Coronary artery (tissue), 2 donors: ENCODE measurements around the gene JAG1.

Experiments
- DNase-seq: peaks from one replicate; pipeline ENCODE4 v3.0.0-alpha.2; 2017; ENCODE audit warnings: low spot score
- H3K27ac ChIP-seq, 2 donors: fragments of 200-600 bp; sonication (generic); one replicate each; pipeline ENCODE4 v1.5.1; 2016 to 2019
- H3K4me3 ChIP-seq: fragments of 200-600 bp; sonication (generic); 2 replicates; pipeline ENCODE4 v1.5.1; 2016; ENCODE audit warnings: mild to moderate bottlenecking, moderate library complexity
- CTCF ChIP-seq: fragments of 200-600 bp; sonication (generic); IDR thresholded peaks from one replicate; pipeline ENCODE4 v1.5.1; 2019; ENCODE audit warnings: antibody characterized with exemption

The JAG1 gene

GRCh38 chr20:10699941-10700340 is 26.1 kb upstream of the JAG1 start:
- DNase-seq: no peak
- TF ChIP-seq CTCF: no peak
- Histone ChIP-seq H3K4me3 (no peak overlapping the region), H3K27ac (no peak overlapping the region)

DNA sequence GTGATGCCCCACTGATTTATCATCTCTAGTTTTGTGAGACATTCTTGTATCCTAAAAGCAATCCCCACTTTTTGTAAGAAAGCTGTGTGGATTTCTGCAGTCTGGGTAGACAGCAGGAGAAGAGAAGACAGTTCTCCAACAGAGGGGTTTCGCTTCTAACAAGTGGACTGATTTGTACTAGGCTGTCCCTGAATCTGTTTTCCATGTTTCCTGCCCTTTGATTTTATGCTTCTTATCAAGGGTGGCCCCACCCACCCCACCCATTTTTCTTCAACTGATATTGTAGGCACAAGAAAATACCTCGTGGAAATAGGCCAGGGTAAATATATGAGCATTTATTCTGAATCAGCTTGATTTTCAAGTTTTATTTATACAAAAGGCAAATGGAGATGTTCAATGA is 25.7 kb upstream of the JAG1 start:
- Histone ChIP-seq H3K4me3 (no peak overlapping the region), H3K27ac (no peak overlapping the region)
- no peak for TF ChIP-seq CTCF
- no peak for DNase-seq

- TF ChIP-seq CTCF: no peak
- H3K27ac ChIP-seq: no peak overlapping the region
- no peak overlapping the region for H3K4me3 ChIP-seq
- DNase-seq: no peak
Observed at GRCh38 chr20:10696650-10697049, 22.9 kb upstream of the JAG1 start.

GRCh38 chr20:10689385-10689784 is 15.6 kb upstream of the JAG1 start:
- H3K27ac ChIP-seq: no peak overlapping the region
- no peak overlapping the region for H3K4me3 ChIP-seq
- no peak for TF ChIP-seq CTCF
- no peak for DNase-seq

DNA sequence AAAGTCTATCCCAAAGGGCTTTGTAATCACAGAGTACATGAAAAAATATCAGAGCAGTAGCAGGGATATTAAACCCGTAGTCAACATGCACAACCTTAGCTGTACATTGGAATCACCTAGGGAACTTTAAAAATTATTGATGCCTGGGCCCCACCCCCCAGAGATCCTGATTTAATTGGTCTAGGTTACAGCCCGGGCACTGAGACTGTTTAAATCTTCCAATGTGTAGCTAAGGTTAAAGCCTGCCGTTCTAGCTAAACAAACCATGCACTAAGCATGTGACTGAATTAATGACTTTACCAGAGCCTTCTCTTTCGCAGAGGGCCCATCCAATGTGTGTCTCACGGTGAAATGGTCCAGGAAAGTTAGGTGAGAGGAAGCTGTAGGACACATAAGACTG is 14.1 kb upstream of the JAG1 start:
- no peak for DNase-seq
- TF ChIP-seq CTCF: no peak
- Histone ChIP-seq H3K27ac (no peak overlapping the region), H3K4me3 (no peak overlapping the region)

GRCh38 chr20:10686356-10687133 is 12.7 kb upstream of the JAG1 start:
- TF ChIP-seq CTCF: no peak
- Histone ChIP-seq H3K4me3 (no peak overlapping the region), H3K27ac (no peak overlapping the region)
- no peak for DNase-seq

GRCh38 chr20:10683537-10683936 is 9.7 kb upstream of the JAG1 start:
- Histone ChIP-seq H3K4me3 (no peak overlapping the region), H3K27ac (no peak overlapping the region)
- TF ChIP-seq CTCF: no peak
- no peak for DNase-seq
